HEK293 (cell line): ENCODE data around the gene DOK6.

Experiments used
- CTCF ChIA-PET: fragments of 350-600 bp; formaldehyde crosslinking; extraction: SDS; loops from one replicate; lab custom pipeline; 2021; ENCODE audit warnings: antibody characterized with exemption; lab: Yijun Ruan, JAX
- POLR2A ChIA-PET: fragments of 300-600 bp; formaldehyde crosslinking; extraction: SDS; loops from one replicate; lab custom pipeline; 2020; ENCODE audit warnings: antibody characterized with exemption, inconsistent platforms; lab: Yijun Ruan, JAX
- H3K27ac ChIP-seq: fragments of 200-500 bp; sonication (Bioruptor generic); 2 replicates; pipeline ENCODE4 v1.5.1; 2014; ENCODE audit warnings: low read depth, low read length, control low read depth, inconsistent platforms; ENCODE audit errors: extremely low read depth
- H3K36me3 ChIP-seq, 2 experiments: fragments of 200-500 bp in 1 of 2; sonication (Bioruptor generic) in 1 of 2; 1 replicate in 1 of 2; 2 replicates in 1 of 2; pipeline ENCODE4 v1.5.1; 2014 to 2017; ENCODE audit warnings: inconsistent platforms in 2 of 2, low read length in 2 of 2; ENCODE audit not compliant: control insufficient read depth in 2 of 2, insufficient read depth in 1 of 2
- H3K4me1 ChIP-seq: fragments of 200-500 bp; sonication (Bioruptor generic); 2 replicates; pipeline ENCODE4 v1.5.1; 2014; ENCODE audit warnings: mild to moderate bottlenecking, low read length, inconsistent platforms; ENCODE audit not compliant: control insufficient read depth, insufficient read depth
- H3K4me3 ChIP-seq: 2 replicates; pipeline ENCODE4 v1.5.1; 2011; ENCODE audit warnings: low read depth, mild to moderate bottlenecking, control low read depth, low read length, moderate library complexity
- H3K9me3 ChIP-seq: fragments of 200-500 bp; sonication (Bioruptor generic); 2 replicates; pipeline ENCODE4 v1.5.1; 2014; ENCODE audit warnings: low read depth, low read length, inconsistent platforms; ENCODE audit not compliant: control insufficient read depth, insufficient read depth
- OSR2 ChIP-seq: fragments of 450-650 bp; formaldehyde crosslinking; IDR thresholded peaks from 2 replicates; pipeline ENCODE4 v1.5.1; 2016; ENCODE audit warnings: missing biosample characterization, missing genetic modification characterization
- SALL2 ChIP-seq: fragments of 450-650 bp; formaldehyde crosslinking; IDR thresholded peaks from 2 replicates; pipeline ENCODE4 v1.5.0; 2017; ENCODE audit warnings: missing biosample characterization, mild to moderate bottlenecking, missing genetic modification characterization, borderline replicate concordance
- SCRT2 ChIP-seq: fragments of 450-650 bp; formaldehyde crosslinking; IDR thresholded peaks from 2 replicates; pipeline ENCODE4 v1.5.1; 2016; ENCODE audit warnings: missing biosample characterization, missing genetic modification characterization
- TRIM28 ChIP-seq: IDR thresholded peaks from 2 replicates; pipeline ENCODE4 v1.6.1; 2011; ENCODE audit warnings: low read length, control low read depth, borderline replicate concordance
- YY2 ChIP-seq: fragments of 450-650 bp; formaldehyde crosslinking; IDR thresholded peaks from 2 replicates; pipeline ENCODE4 v1.5.1; 2016; ENCODE audit warnings: missing biosample characterization, missing genetic modification characterization
- ZFP69B ChIP-seq: fragments of 450-650 bp; formaldehyde crosslinking; IDR thresholded peaks from 2 replicates; pipeline ENCODE4 v1.5.1; 2016; ENCODE audit warnings: missing biosample characterization, missing genetic modification characterization
- ZNF121 ChIP-seq: fragments of 450-650 bp; formaldehyde crosslinking; IDR thresholded peaks from 2 replicates; pipeline ENCODE4 v1.5.1; 2016; ENCODE audit warnings: missing biosample characterization, missing genetic modification characterization
- ZNF169 ChIP-seq: fragments of 450-650 bp; formaldehyde crosslinking; IDR thresholded peaks from 2 replicates; pipeline ENCODE4 v1.5.1; 2016; ENCODE audit warnings: missing biosample characterization, missing genetic modification characterization
- ZNF211 ChIP-seq: fragments of 450-650 bp; formaldehyde crosslinking; IDR thresholded peaks from 2 replicates; pipeline ENCODE4 v1.5.1; 2016; ENCODE audit warnings: low read depth, missing biosample characterization, missing genetic modification characterization
- ZNF248 ChIP-seq: fragments of 450-650 bp; formaldehyde crosslinking; IDR thresholded peaks from 2 replicates; pipeline ENCODE4 v1.5.1; 2017; ENCODE audit warnings: missing biosample characterization, missing genetic modification characterization
- ZNF274 ChIP-seq, 2 experiments: fragments of 200-500 bp in 1 of 2; fragments of 450-650 bp in 1 of 2; sonication (Bioruptor generic) in 1 of 2; formaldehyde crosslinking in 1 of 2; IDR thresholded peaks; 2 replicates each; pipeline versions ENCODE4 v1.5.1 to v1.6.1; 2014 to 2016; ENCODE audit warnings: borderline replicate concordance in 1 of 2, inconsistent platforms in 1 of 2, low read length in 1 of 2, missing biosample characterization in 1 of 2, missing genetic modification characterization in 1 of 2
- ZNF350 ChIP-seq: fragments of 450-650 bp; formaldehyde crosslinking; IDR thresholded peaks from 2 replicates; pipeline ENCODE4 v1.5.0; 2017; ENCODE audit warnings: missing biosample characterization, mild to moderate bottlenecking, missing genetic modification characterization
- ZNF514 ChIP-seq: fragments of 450-650 bp; formaldehyde crosslinking; IDR thresholded peaks from 2 replicates; pipeline ENCODE4 v1.5.1; 2016; ENCODE audit warnings: missing biosample characterization, missing genetic modification characterization
- ZNF518A ChIP-seq: fragments of 450-650 bp; formaldehyde crosslinking; conservative IDR thresholded peaks from 2 replicates; pipeline ENCODE4 v1.5.1; 2016; ENCODE audit warnings: low read depth, missing biosample characterization, missing genetic modification characterization
- ZNF555 ChIP-seq: fragments of 450-650 bp; formaldehyde crosslinking; conservative IDR thresholded peaks from 2 replicates; pipeline ENCODE4 v1.5.1; 2017; ENCODE audit warnings: missing biosample characterization, mild to moderate bottlenecking, missing genetic modification characterization, inconsistent platforms
- ZNF610 ChIP-seq: fragments of 450-650 bp; formaldehyde crosslinking; IDR thresholded peaks from 2 replicates; pipeline ENCODE4 v1.5.1; 2016; ENCODE audit warnings: missing biosample characterization, missing genetic modification characterization, borderline replicate concordance
- ZNF776 ChIP-seq: fragments of 450-650 bp; formaldehyde crosslinking; IDR thresholded peaks from 2 replicates; pipeline ENCODE4 v1.5.0; 2017; ENCODE audit warnings: missing biosample characterization, missing genetic modification characterization, borderline replicate concordance
- TF ChIP-seq, protein P1 (sequence below): fragments of 450-650 bp; formaldehyde crosslinking; IDR thresholded peaks from 2 replicates; pipeline ENCODE4 v1.5.1; 2017; ENCODE audit warnings: missing biosample characterization, missing genetic modification characterization

The DOK6 gene

GRCh38 chr18:69876490-69876889 is 475.8 kb downstream of the DOK6 start:
- POLR2A ChIA-PET, result no interaction called here
- no peak overlapping the region for H3K27ac ChIP-seq
- CTCF ChIA-PET, result no interaction called here
- no peak overlapping the region for H3K4me3 ChIP-seq
- H3K4me1 ChIP-seq, result no peaks in the 10 kb centered on the region; the same call in 1 of the 2 replicates
- no peaks in the 10 kb centered on the region for H3K36me3 ChIP-seq
- TF ChIP-seq TRIM28 (no peak), ZNF169 (tag by site-specific recombination) (no peak), OSR2 (tag by site-specific recombination) (no peak), ZNF518A (tag by site-specific recombination) (no peak), SALL2 (tag by site-specific recombination) (no peak), ZFP69B (tag by site-specific recombination) (no peak), ZNF610 (tag by site-specific recombination) (no peak), ZNF514 (no peak), SCRT2 (no peak), YY2 (no peak), ZNF274 (IDR thresholded peaks at IDR 0.05; ENCODE audit: low read length) (no peak), ZNF274 (tag by site-specific recombination; IDR thresholded peaks at IDR 0.05; ENCODE audit: borderline replicate concordance) (no peak), ZNF248 (tag by site-specific recombination) (no peak), ZNF555 (tag by site-specific recombination) (no peak)
- TF ChIP-seq, protein P1, sequence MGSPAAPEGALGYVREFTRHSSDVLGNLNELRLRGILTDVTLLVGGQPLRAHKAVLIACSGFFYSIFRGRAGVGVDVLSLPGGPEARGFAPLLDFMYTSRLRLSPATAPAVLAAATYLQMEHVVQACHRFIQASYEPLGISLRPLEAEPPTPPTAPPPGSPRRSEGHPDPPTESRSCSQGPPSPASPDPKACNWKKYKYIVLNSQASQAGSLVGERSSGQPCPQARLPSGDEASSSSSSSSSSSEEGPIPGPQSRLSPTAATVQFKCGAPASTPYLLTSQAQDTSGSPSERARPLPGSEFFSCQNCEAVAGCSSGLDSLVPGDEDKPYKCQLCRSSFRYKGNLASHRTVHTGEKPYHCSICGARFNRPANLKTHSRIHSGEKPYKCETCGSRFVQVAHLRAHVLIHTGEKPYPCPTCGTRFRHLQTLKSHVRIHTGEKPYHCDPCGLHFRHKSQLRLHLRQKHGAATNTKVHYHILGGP, result no peak
- TF ChIP-seq, all 188 proteins: peak for 0
- no peaks in the 10 kb centered on the region for H3K9me3 ChIP-seq

GRCh38 chr18:69878213-69878933 is 477.7 kb downstream of the DOK6 start:
- Histone ChIP-seq H3K4me3 (no peak overlapping the region), H3K4me1 (no peaks in the 10 kb centered on the region), H3K27ac (no peak overlapping the region), H3K36me3 (no peaks in the 10 kb centered on the region), H3K9me3 (no peaks in the 10 kb centered on the region)
- ChIA-PET POLR2A (no interaction called here), CTCF (interaction anchor here (0.6 to 0.7 kb wide), 2 partner anchors 160 to 238 kb away, joined by 3 read pairs; no protein-coding TSS in a partner anchor)
- TF ChIP-seq ZNF121 (tag by site-specific recombination) (no peak), ZNF776 (tag by site-specific recombination) (no peak), ZNF350 (no peak), ZNF211 (no peak)
- TF ChIP-seq, all 188 proteins: peak for 0
